HepG2 (cell line): ENCODE measurements around the gene PPP2R5C. TPM values are rescaled to one million over a fixed set of nuclear protein-coding genes. Genes with fewer than 3 reads are reported as not detected.
A peak's percentile ranks its signal among the peaks of the same experiment; 100 is the strongest.

Experiments used
- ADNP ChIP-seq: sonication (generic); formaldehyde crosslinking; IDR thresholded peaks from 2 replicates; pipeline ENCODE4 v1.4.0; 2020; ENCODE audit warnings: missing genetic modification reagents
- DNMT1 ChIP-seq: sonication (generic); formaldehyde crosslinking; IDR thresholded peaks from 2 replicates; pipeline ENCODE4 v1.5.1; 2020; ENCODE audit warnings: mild to moderate bottlenecking, missing genetic modification reagents
- EHMT2 ChIP-seq: fragments of 200-600 bp; sonication (generic); IDR thresholded peaks from 2 replicates; pipeline ENCODE4 v1.7.0; 2017; ENCODE audit warnings: antibody characterized with exemption, low read depth, low read length, borderline replicate concordance
- GPBP1L1 ChIP-seq: sonication (generic); formaldehyde crosslinking; IDR thresholded peaks from 2 replicates; pipeline ENCODE4 v1.5.0; 2020; ENCODE audit warnings: mild to moderate bottlenecking, missing genetic modification reagents
- JDP2 ChIP-seq: sonication (generic); formaldehyde crosslinking; IDR thresholded peaks from 2 replicates; pipeline ENCODE4 v1.8.1; 2022; ENCODE audit warnings: missing genetic modification reagents, borderline replicate concordance
- JUN ChIP-seq: sonication (generic); formaldehyde crosslinking; IDR thresholded peaks from 2 replicates; pipeline ENCODE4 v1.4.0; 2020; ENCODE audit warnings: mild to moderate bottlenecking, missing genetic modification reagents
- KAT2B ChIP-seq: fragments of 150-350 bp; IDR thresholded peaks from 2 replicates; pipeline ENCODE4 v1.6.1; 2014; ENCODE audit warnings: low read depth, low read length, borderline replicate concordance
- MAFF ChIP-seq: IDR thresholded peaks from 2 replicates; pipeline ENCODE4 v1.6.1; 2011; ENCODE audit warnings: low read depth, low read length, improper control_type of control experiment
- MED8 ChIP-seq: sonication (generic); formaldehyde crosslinking; IDR thresholded peaks from 2 replicates; pipeline ENCODE4 v1.8.1; 2023; ENCODE audit warnings: mild to moderate bottlenecking, missing genetic modification reagents; ENCODE audit not compliant: insufficient replicate concordance
- MLX ChIP-seq: IDR thresholded peaks from 2 replicates; pipeline ENCODE4 v1.6.1; 2016
- NFE2L1 ChIP-seq: sonication (generic); formaldehyde crosslinking; IDR thresholded peaks from 2 replicates; pipeline ENCODE4 v1.4.0; 2020; ENCODE audit warnings: missing genetic modification reagents, mild to moderate bottlenecking, borderline replicate concordance
- NR1H2 ChIP-seq: sonication (generic); formaldehyde crosslinking; IDR thresholded peaks from 2 replicates; pipeline ENCODE4 v1.8.1; 2022; ENCODE audit warnings: low read depth, missing genetic modification reagents, borderline replicate concordance
- SNRNP70 ChIP-seq: fragments of 200-400 bp; formaldehyde crosslinking; IDR thresholded peaks from 2 replicates; pipeline ENCODE4 v1.6.1; 2017; ENCODE audit warnings: mild to moderate bottlenecking, low read depth, low read length, moderate library complexity
- SRSF4 ChIP-seq: fragments of 200-400 bp; formaldehyde crosslinking; IDR thresholded peaks from one replicate; pipeline ENCODE4 v1.6.1; 2018; ENCODE audit warnings: mild to moderate bottlenecking, low read depth, low read length, moderate library complexity; ENCODE audit not compliant: poor library complexity, severe bottlenecking
- SUZ12 ChIP-seq: fragments of 150-350 bp; IDR thresholded peaks from 2 replicates; pipeline ENCODE4 v1.6.1; 2014; ENCODE audit warnings: low read depth, low read length
- TRAFD1 ChIP-seq: sonication (generic); formaldehyde crosslinking; IDR thresholded peaks from 2 replicates; pipeline ENCODE4 v1.5.1; 2020; ENCODE audit warnings: missing genetic modification reagents, mild to moderate bottlenecking, borderline replicate concordance
- TRIM24 ChIP-seq: sonication (generic); formaldehyde crosslinking; IDR thresholded peaks from 2 replicates; pipeline ENCODE4 v1.8.0; 2022; ENCODE audit warnings: mild to moderate bottlenecking, missing genetic modification reagents
- ZBTB14 ChIP-seq: sonication (generic); formaldehyde crosslinking; IDR thresholded peaks from 2 replicates; pipeline ENCODE4 v1.4.0; 2020; ENCODE audit warnings: missing genetic modification reagents
- ZFAT ChIP-seq: sonication (generic); formaldehyde crosslinking; conservative IDR thresholded peaks from 2 replicates; pipeline ENCODE4 v1.8.1; 2023; ENCODE audit warnings: missing genetic modification reagents, inconsistent platforms
- ZFP82 ChIP-seq: sonication (generic); formaldehyde crosslinking; IDR thresholded peaks from 2 replicates; pipeline ENCODE4 v1.5.1; 2020; ENCODE audit warnings: mild to moderate bottlenecking, missing genetic modification reagents, borderline replicate concordance
- ZNF24 ChIP-seq: fragments of 450-650 bp; IDR thresholded peaks from 2 replicates; pipeline ENCODE4 v1.6.1; 2017; ENCODE audit warnings: antibody characterized with exemption, mild to moderate bottlenecking
- ZNF556 ChIP-seq: sonication (generic); formaldehyde crosslinking; IDR thresholded peaks from 2 replicates; pipeline ENCODE4 v1.4.0; 2020; ENCODE audit warnings: mild to moderate bottlenecking, missing genetic modification reagents, borderline replicate concordance
- ZNF629 ChIP-seq: sonication (generic); formaldehyde crosslinking; conservative IDR thresholded peaks from 2 replicates; pipeline ENCODE4 v1.5.0; 2020; ENCODE audit warnings: missing genetic modification reagents
- ZNF710 ChIP-seq: sonication (generic); formaldehyde crosslinking; IDR thresholded peaks from 2 replicates; pipeline ENCODE4 v1.5.0; 2020; ENCODE audit warnings: mild to moderate bottlenecking, missing genetic modification reagents, borderline replicate concordance
- polyA plus RNA-seq, 8 experiments: library from polyadenylated mRNA; depleted of rRNA in 3 of 8; stranded (reverse) in 7 of 8; unstranded in 1 of 8; fragments of >200 nt; fragmentation: Illumina TruSeq in 4 of 8; extraction: Trizol in 4 of 8; gene quantifications; 2 replicates each; pipeline versions ENCODE4 v1.2.1 to v1.2.3, GENCODE V29; 2011 to 2016; ENCODE audit warnings: low read depth in 4 of 8, missing spikeins in 1 of 8, mixed read lengths in 1 of 8; ENCODE audit not compliant: insufficient read depth in 1 of 8
- total RNA-seq, 5 experiments: library from RNA; depleted of rRNA; stranded (reverse); fragments of >200 nt; fragmentation: Illumina TruSeq; extraction: Trizol; gene quantifications; 2 replicates each; pipeline ENCODE4 v1.2.3, GENCODE V29; 2016; ENCODE audit warnings: low read depth in 1 of 5

Gene PPP2R5C
- total and polyA plus RNA-seq, 2 of the 13 experiments (the other 11 are each of a cell fraction or from before 2014, with no cell fraction given): 74.3 to 78.5 TPM

GRCh38 chr14:101961011-101961721 is 199.7 kb downstream of the PPP2R5C start (continued):
- TF ChIP-seq ZNF24 (no peak), ZNF710 (no peak), SUZ12 (no peak), SRSF4 (no peak), ZNF629 (CRISPR knock-in tag) (0 out of 2 replicates have a peak, but pooled peaks have one; percentile 15), ZBTB14 (CRISPR knock-in tag) (0 out of 2 replicates have a peak, but pooled peaks have one; percentile 32), JDP2 (CRISPR knock-in tag) (no peak), KAT2B (no peak), MAFF (no peak), TRAFD1 (CRISPR knock-in tag) (peak; percentile 60; the same call in 1 of the 2 replicates), GPBP1L1 (no peak), SNRNP70 (no peak), DNMT1 (no peak), NR1H2 (no peak), ZFP82 (CRISPR knock-in tag) (no peak), MED8 (CRISPR knock-in tag) (no peak), TRIM24 (CRISPR knock-in tag) (no peak), MLX (no peak), ADNP (no peak), ZNF556 (CRISPR knock-in tag) (no peak), JUN (no peak), ZFAT (CRISPR knock-in tag) (no peak), NFE2L1 (CRISPR knock-in tag) (no peak), EHMT2 (no peak)
